Stimulated activated CD4-positive, alpha-beta T cell treated with anti-CD3 and anti-CD28 coated beads, Interleukin-1b, Interleukin-23, amount 100 ng/mL, for 4 hours (primary cell): Measurements from ENCODE around the gene SORCS2.

Experiments
- DNase-seq, 2 donors: peaks; one replicate each; pipeline ENCODE4 v3.0.0-alpha.2; 2020; ENCODE audit warnings: low read depth in 2 of 2

Gene SORCS2

GRCh38 chr4:7760706-7761105, 568.4 kb downstream of the SORCS2 start:
- DNase-seq, result no peak

GRCh38 chr4:7761312-7761711, 569.0 kb downstream of the SORCS2 start:
- DNase-seq, result no peak

DNA sequence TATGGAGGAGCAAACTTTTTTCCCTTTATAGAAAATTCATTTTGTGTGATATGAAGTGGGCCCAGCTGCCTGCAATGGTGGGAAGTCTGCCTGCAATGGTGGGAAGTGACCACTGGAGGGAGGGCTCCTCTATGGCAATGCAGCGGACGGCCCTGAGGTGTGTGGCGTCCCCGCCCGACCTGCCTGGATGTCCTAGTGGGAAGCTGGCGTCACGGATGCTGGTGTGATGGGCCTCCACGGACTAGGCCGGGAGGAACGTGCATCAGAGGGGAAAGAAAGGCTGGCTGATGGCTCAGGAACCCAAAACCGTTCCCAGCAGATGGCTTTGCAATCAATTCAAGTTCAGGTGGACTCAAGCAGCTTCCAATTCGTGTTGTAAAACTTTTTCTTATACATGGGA, 569.4 kb downstream of the SORCS2 start:
- peak; percentile 36 to 41 for DNase-seq

GRCh38 chr4:7762376-7763030, 570.2 kb downstream of the SORCS2 start:
- DNase-seq, result no peak

- DNase-seq, result no peak
Observed at GRCh38 chr4:7763106-7763505, 570.8 kb downstream of the SORCS2 start.

GRCh38 chr4:7763788-7764187, 571.5 kb downstream of the SORCS2 start:
- no peak for DNase-seq

- DNase-seq, result no peak
Observed at GRCh38 chr4:7764466-7764865, 572.1 kb downstream of the SORCS2 start.

DNA sequence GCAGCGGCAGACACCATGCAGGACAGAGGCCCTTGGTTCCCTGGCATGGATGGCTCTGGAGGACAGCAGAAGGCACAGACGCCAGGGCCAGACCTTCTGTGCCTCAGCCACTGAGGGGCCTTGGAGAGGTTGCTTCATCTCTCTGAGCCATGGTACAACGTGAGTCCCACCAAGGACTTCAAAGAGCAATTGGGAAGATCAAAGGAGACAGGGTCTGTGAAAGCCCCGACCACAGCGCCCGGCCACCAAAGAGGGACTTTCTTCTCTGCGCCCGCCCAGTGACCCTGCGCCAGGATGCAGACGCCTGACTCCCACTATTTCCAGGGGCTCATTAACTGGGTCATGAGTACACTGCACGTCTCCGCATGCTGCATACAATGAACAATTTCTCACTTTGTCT, 573.3 kb downstream of the SORCS2 start:
- no peak for DNase-seq

DNA sequence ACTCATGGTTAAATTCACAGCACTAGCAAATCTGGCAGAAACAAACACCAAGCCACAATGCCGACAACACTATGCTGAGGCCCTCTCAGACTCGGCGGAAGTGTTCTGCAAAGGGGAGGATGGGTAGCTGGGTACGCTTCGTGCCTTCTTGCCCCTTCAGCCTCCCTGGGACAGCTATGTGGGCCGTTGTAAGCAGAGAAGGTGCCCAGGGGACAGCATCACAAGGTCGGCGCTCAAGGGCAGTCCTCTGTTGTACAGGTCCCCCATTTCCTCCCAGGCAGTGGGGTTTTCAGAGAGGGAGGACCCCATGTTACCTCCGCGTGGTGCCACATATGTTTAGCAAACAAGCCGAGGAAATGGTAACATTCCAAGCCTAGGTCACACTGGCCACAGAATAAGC, 573.7 kb downstream of the SORCS2 start:
- DNase-seq, result no peak

- DNase-seq, result no peak
Observed at GRCh38 chr4:7766661-7767345, 574.5 kb downstream of the SORCS2 start.

- DNase-seq, result no peak
Observed at GRCh38 chr4:7767526-7767925, 575.2 kb downstream of the SORCS2 start.

DNA sequence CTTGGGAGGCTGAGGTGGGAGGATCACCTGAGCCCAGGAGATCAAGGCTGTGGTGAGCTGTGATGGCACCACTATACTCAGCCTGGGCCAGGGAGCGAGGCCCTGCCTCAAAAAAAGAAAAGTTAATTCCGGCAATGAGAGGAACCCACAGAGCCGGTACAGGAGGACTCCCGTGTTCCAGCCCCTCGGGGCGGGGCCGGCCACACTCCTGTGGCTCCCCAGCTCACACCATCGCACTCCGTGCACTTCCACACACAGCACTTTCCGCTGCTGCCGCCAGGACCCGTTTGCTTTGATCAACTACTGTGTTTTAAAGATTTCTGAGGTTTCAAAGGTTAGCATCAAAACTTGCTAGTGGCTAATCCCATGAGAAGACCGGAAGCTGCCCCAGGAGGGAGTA, 575.6 kb downstream of the SORCS2 start:
- no peak for DNase-seq

- DNase-seq, result no peak
Observed at GRCh38 chr4:7768736-7769135, 576.4 kb downstream of the SORCS2 start.

- no peak for DNase-seq
Observed at GRCh38 chr4:7769396-7770223, 577.3 kb downstream of the SORCS2 start.

- DNase-seq, result no peak
Observed at GRCh38 chr4:7770224-7771050, 578.1 kb downstream of the SORCS2 start.

DNA sequence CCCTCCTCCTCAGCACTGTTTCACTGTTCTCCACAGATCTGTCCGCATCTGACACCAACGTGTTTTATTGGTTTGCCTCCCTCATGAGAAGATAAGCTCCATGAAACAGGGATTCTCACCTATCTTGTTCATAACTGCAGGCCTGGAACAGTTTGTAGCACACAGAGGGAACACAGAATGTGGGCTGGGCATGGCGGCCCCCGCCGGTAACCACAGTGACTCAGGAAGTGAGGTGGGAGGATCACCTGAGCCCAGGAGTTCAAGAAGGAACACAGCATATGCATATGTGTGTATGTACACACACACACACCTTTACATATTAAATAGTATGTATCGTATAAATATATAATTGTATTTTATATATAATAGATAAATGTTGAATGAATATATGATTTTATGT, 578.7 kb downstream of the SORCS2 start:
- peak; percentile 31 to 38 for DNase-seq

- no peak for DNase-seq
Observed at GRCh38 chr4:7771541-7772507, 579.5 kb downstream of the SORCS2 start.

- DNase-seq, result no peak
Observed at GRCh38 chr4:7772711-7773385, 580.5 kb downstream of the SORCS2 start.

- DNase-seq, result no peak
Observed at GRCh38 chr4:7773401-7774180, 581.3 kb downstream of the SORCS2 start.
